Uterus (tissue), 4 donors: ENCODE results near the gene PTPRN. TPM values are rescaled to one million over a fixed set of nuclear protein-coding genes. Genes with fewer than 3 reads are reported as not detected.
A peak's percentile ranks its signal among the peaks of the same experiment; 100 is the strongest.

Experiments used
- DNase-seq, 2 donors: peaks; one replicate each; pipeline ENCODE4 v3.0.0-alpha.2; 2019 to 2020
- H3K27ac ChIP-seq, 2 donors: fragments of 200-600 bp; sonication (generic); 1 replicate in 1 of 2; 2 replicates in 1 of 2; pipeline ENCODE4 v1.5.1; 2016 to 2018
- H3K27me3 ChIP-seq, 2 donors: fragments of 200-600 bp; sonication (generic); one replicate each; pipeline ENCODE4 v1.5.1; 2018 to 2019; ENCODE audit warnings: control low read depth in 1 of 2
- H3K36me3 ChIP-seq, 2 donors: fragments of 200-600 bp; sonication (generic); one replicate each; pipeline ENCODE4 v1.5.1; 2019; ENCODE audit warnings: control low read depth in 1 of 2
- H3K4me1 ChIP-seq, 2 donors: fragments of 200-600 bp; sonication (generic); one replicate each; pipeline ENCODE4 v1.5.1; 2018 to 2019; ENCODE audit warnings: control low read depth in 1 of 2
- H3K4me3 ChIP-seq, 2 donors: fragments of 200-600 bp; sonication (generic); 1 replicate in 1 of 2; 2 replicates in 1 of 2; pipeline ENCODE4 v1.5.1; 2018 to 2019; ENCODE audit warnings: mild to moderate bottlenecking in 1 of 2
- H3K9me3 ChIP-seq, 2 donors: fragments of 200-600 bp; sonication (generic); one replicate each; pipeline ENCODE4 v1.5.1; 2019; ENCODE audit warnings: control low read depth in 1 of 2
- POLR2A ChIP-seq, 2 donors: fragments of 450-650 bp; IDR thresholded peaks; one replicate each; pipeline ENCODE4 v1.6.1; 2016; ENCODE audit warnings: antibody characterized with exemption in 2 of 2, mild to moderate bottlenecking in 1 of 2, moderate library complexity in 1 of 2
- intact Hi-C: fragments of 100-400 bp; cut with DNase I; formaldehyde crosslinking; loops from one replicate; pipeline ENCODE4 v1.15.1; 2023; ENCODE audit warnings: low total_unique reads
- total RNA-seq, 4 donors: library from RNA; depleted of rRNA in 3 of 4; stranded (reverse); fragments of >200 nt in 3 of 4; gene quantifications; one replicate each; pipeline versions ENCODE4 v1.1.0 to v1.2.4, GENCODE V29; 2014 to 2023
- TF ChIP-seq, protein P1 (sequence below), 4 experiments: fragments of 200-600 bp in 2 of 4; fragments of 450-650 bp in 2 of 4; sonication (generic) in 2 of 4; IDR thresholded peaks; one replicate each; pipeline ENCODE4 v1.5.1; 2016 to 2019; ENCODE audit warnings: antibody characterized with exemption in 4 of 4, mild to moderate bottlenecking in 2 of 4, moderate library complexity in 1 of 4
- donor health status: DM: yes; HTN: yes; CAD: no.

PTPRN gene
- total RNA-seq, 4 donors from 2014 or later = 0.21 to 0.55 TPM; not detected in 2

GRCh38 chr2:219294356-219295351 is 14.5 kb downstream of the PTPRN start:
- Histone ChIP-seq H3K4me1 (peaks cover 4% of the 10 kb centered on the region in 2 donors), H3K27ac (peak overlapping the region; percentile 94 to 97), H3K27me3 (no peaks in the 10 kb centered on the region), H3K4me3 (peak overlapping the region; percentile 39 to 48), H3K9me3 (no peaks in the 10 kb centered on the region), H3K36me3 (no peaks in the 10 kb centered on the region)
- TF ChIP-seq, protein P1, sequence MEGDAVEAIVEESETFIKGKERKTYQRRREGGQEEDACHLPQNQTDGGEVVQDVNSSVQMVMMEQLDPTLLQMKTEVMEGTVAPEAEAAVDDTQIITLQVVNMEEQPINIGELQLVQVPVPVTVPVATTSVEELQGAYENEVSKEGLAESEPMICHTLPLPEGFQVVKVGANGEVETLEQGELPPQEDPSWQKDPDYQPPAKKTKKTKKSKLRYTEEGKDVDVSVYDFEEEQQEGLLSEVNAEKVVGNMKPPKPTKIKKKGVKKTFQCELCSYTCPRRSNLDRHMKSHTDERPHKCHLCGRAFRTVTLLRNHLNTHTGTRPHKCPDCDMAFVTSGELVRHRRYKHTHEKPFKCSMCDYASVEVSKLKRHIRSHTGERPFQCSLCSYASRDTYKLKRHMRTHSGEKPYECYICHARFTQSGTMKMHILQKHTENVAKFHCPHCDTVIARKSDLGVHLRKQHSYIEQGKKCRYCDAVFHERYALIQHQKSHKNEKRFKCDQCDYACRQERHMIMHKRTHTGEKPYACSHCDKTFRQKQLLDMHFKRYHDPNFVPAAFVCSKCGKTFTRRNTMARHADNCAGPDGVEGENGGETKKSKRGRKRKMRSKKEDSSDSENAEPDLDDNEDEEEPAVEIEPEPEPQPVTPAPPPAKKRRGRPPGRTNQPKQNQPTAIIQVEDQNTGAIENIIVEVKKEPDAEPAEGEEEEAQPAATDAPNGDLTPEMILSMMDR (IDR thresholded peaks at IDR 0.05) = peak; percentile 95 to 100 (median 100)
- TF ChIP-seq POLR2A (IDR thresholded peaks at IDR 0.05) = peak; percentile 31 to 75
- intact Hi-C loops = loop anchor here (5.0 kb wide), 1 partner anchor 132 kb away; the partner anchor contains the start of gene NHEJ1
- DNase-seq = peak; percentile 82 to 88

DNA sequence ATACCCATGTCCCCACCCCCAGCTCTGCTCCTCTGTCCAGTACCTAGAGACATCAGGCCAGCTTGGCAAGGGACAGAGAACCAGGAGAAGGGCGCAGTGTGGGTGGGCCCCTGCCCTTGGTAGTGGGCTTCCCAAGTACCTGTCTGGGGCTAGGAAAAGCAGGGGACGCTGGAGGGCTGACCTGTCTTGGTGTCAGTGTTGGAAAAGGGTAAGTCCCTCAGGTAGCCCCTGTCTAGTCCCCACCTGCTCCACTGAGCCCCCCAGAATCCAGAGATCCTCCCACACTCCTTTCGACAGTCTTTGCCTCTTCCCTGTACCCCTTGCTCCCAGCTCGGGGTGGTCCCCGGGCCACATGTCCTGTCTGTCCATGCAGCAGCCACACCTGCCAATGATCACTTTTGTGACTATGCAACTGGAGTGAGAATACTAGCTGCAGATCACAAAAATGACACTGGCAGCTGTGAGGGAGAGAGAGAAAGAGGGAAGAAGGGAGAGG is 15.4 kb downstream of the PTPRN start:
- H3K9me3 ChIP-seq = no peaks in the 10 kb centered on the region
- peaks cover 4 to 8% of the 10 kb centered on the region in 2 donors for H3K4me1 ChIP-seq
- DNase-seq = no peak
- no peaks in the 10 kb centered on the region for H3K36me3 ChIP-seq
- peak overlapping the region; percentile 94 to 97 for H3K27ac ChIP-seq
- TF ChIP-seq POLR2A (IDR thresholded peaks at IDR 0.05) = no peak
- TF ChIP-seq, protein P1 (IDR thresholded peaks at IDR 0.05) = no peak
- no peaks in the 10 kb centered on the region for H3K27me3 ChIP-seq
- no peak overlapping the region for H3K4me3 ChIP-seq
- intact Hi-C loops = no loop called here

DNA sequence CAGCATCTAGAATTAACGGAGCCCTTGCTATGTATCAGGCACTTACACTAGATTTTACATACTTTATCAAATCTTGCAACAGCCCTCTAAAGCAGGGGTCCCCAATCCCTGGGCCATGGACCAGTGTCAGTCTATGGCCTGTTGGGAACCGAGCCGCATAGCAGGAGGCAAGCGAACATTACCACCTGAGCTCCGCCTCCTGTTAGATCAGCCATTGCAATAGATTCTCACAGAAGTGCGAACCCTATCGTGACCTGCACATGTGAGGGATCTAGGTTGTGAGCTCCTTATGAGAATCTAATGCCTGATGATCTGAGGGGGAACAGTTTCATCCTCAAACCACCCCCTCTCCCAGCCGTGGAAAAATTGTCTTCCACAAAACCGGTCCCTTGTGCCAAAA is 16.6 kb downstream of the PTPRN start:
- H3K4me3 ChIP-seq = no peak overlapping the region
- H3K9me3 ChIP-seq = no peaks in the 10 kb centered on the region
- H3K27me3 ChIP-seq = no peaks in the 10 kb centered on the region
- no peak for DNase-seq
- no peak overlapping the region for H3K27ac ChIP-seq
- intact Hi-C loops = no loop called here
- no peak for TF ChIP-seq POLR2A (IDR thresholded peaks at IDR 0.05)
- TF ChIP-seq, protein P1 (IDR thresholded peaks at IDR 0.05) = no peak
- H3K4me1 ChIP-seq = peaks cover 4 to 8% of the 10 kb centered on the region in 2 donors
- no peaks in the 10 kb centered on the region for H3K36me3 ChIP-seq

GRCh38 chr2:219291910-219292490 is 17.2 kb downstream of the PTPRN start:
- no peak overlapping the region for H3K27ac ChIP-seq

More at GRCh38 chr2:219291910-219292490, 17.2 kb downstream of the PTPRN start:
- Histone ChIP-seq H3K4me3 (no peak overlapping the region), H3K27me3 (no peaks in the 10 kb centered on the region), H3K9me3 (no peaks in the 10 kb centered on the region), H3K4me1 (peaks cover 4 to 8% of the 10 kb centered on the region in 2 donors), H3K36me3 (no peaks in the 10 kb centered on the region)
- TF ChIP-seq POLR2A (IDR thresholded peaks at IDR 0.05) = no peak
- TF ChIP-seq, protein P1 (IDR thresholded peaks at IDR 0.05) = no peak
- intact Hi-C loops = no loop called here
- DNase-seq = no peak
